ENCODE measurements around the gene WNT3.

DNA sequence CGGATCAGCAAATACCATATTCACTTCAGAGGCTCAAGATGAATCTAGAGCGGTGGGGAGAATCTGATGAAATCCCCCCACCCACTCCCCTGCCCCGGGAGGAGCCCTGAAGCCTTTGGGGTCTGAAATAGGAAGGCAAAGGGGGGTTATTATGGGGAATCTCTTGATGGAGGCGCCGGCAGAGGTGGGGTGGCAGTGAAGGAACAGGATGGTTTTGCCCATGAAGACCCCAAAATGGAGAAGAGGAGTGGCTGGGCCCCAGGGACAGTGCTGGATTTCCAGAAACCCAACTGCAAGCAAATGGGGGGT, 637 bp downstream of the WNT3 start:
- TF ChIP-seq CREB1 (IDR thresholded peaks at IDR 0.05; ENCODE audit: low read depth) (no peak), RAD21 (IDR thresholded peaks at IDR 0.05; ENCODE audit: low read depth) (no peak), REST (IDR thresholded peaks at IDR 0.05; ENCODE audit: low read depth) (no peak), NFIC (IDR thresholded peaks at IDR 0.05) (no peak)

All from Ishikawa (cell line).